Calu3 (cell line): ENCODE data around the gene DHX29. TPM values are rescaled to one million over a fixed set of nuclear protein-coding genes. Genes with fewer than 3 reads are reported as not detected.

Experiments
- BruUV-seq: library from RNA; stranded (reverse); fragments of 400-500 nt; replicated peaks from 2 replicates; lab custom pipeline; 2021; lab: Mats Ljungman, UMichigan
- CTCF ChIA-PET: fragments of 300-600 bp; sonication (Branson Sonifier 250); formaldehyde crosslinking; loops from one replicate; lab custom pipeline; 2022; ENCODE audit warnings: antibody characterized with exemption; lab: Charles Lee
- DNase-seq: peaks from one replicate; pipeline ENCODE4 v3.0.0; 2022
- H3K27ac Mint-ChIP-seq: one replicate; pipeline ENCODE4 v1.8.0; 2022; ENCODE audit warnings: mixed read lengths; ENCODE audit not compliant: unreplicated experiment
- H3K27me3 Mint-ChIP-seq: one replicate; pipeline ENCODE4 v1.8.0; 2022; ENCODE audit warnings: mixed read lengths; ENCODE audit not compliant: unreplicated experiment
- H3K36me3 Mint-ChIP-seq: one replicate; pipeline ENCODE4 v1.8.0; 2022; ENCODE audit warnings: mild to moderate bottlenecking, moderate library complexity, mixed read lengths; ENCODE audit not compliant: insufficient read depth, unreplicated experiment
- H3K4me1 Mint-ChIP-seq: one replicate; pipeline ENCODE4 v1.8.0; 2022; ENCODE audit warnings: mild to moderate bottlenecking, low read depth, mixed read lengths; ENCODE audit not compliant: unreplicated experiment
- H3K4me3 Mint-ChIP-seq: one replicate; pipeline ENCODE4 v1.8.0; 2022; ENCODE audit warnings: mild to moderate bottlenecking, low read depth, moderate library complexity, mixed read lengths; ENCODE audit not compliant: unreplicated experiment
- H3K9me3 Mint-ChIP-seq: one replicate; pipeline ENCODE4 v1.8.0; 2022; ENCODE audit warnings: low read depth, mixed read lengths; ENCODE audit not compliant: unreplicated experiment
- CTCF ChIP-seq: fragments of 200-600 bp; IDR thresholded peaks from one replicate; pipeline ENCODE4 v1.8.0; 2022; ENCODE audit warnings: antibody characterized with exemption; ENCODE audit not compliant: unreplicated experiment
- intact Hi-C: fragments of 100-400 bp; cut with micrococcal nuclease; formaldehyde crosslinking; loops from one replicate; pipeline ENCODE4 v1.10.0; 2022; ENCODE audit not compliant: unreplicated experiment
- total RNA-seq: library from RNA; stranded (reverse); gene quantifications from 2 replicates; pipeline ENCODE4 v1.2.3, GENCODE V29; 2022

Gene DHX29
- total RNA-seq, 1 experiment from 2014 or later = 17.2 TPM

GRCh38 chr5:55316289-55316688 lies 8.8 kb upstream of the DHX29 start:
- Mint-ChIP-seq H3K4me1 (peaks cover 15% of the 10 kb centered on the region), H3K9me3 (no peaks in the 10 kb centered on the region), H3K27ac (no peak overlapping the region), H3K27me3 (no peaks in the 10 kb centered on the region), H3K36me3 (no peaks in the 10 kb centered on the region), H3K4me3 (no peak overlapping the region)
- no TSS peak for BruUV-seq
- TF ChIP-seq CTCF = no peak
- DNase-seq = no peak
- CTCF ChIA-PET = interaction anchor here (0.6 kb wide), 1 partner anchor 105 kb away, joined by 3 read pairs; no protein-coding TSS in a partner anchor
- intact Hi-C loops = no loop called here

GRCh38 chr5:55313870-55314617 lies 6.5 kb upstream of the DHX29 start:
- CTCF ChIA-PET = no interaction called here
- Mint-ChIP-seq H3K9me3 (no peaks in the 10 kb centered on the region), H3K27me3 (no peaks in the 10 kb centered on the region), H3K4me3 (no peak overlapping the region), H3K4me1 (peaks cover 18% of the 10 kb centered on the region), H3K27ac (no peak overlapping the region), H3K36me3 (no peaks in the 10 kb centered on the region)
- intact Hi-C loops = no loop called here
- no peak for TF ChIP-seq CTCF
- no peak for DNase-seq
- no TSS peak for BruUV-seq

- peak; percentile 4 for DNase-seq
- no peaks in the 10 kb centered on the region for H3K36me3 Mint-ChIP-seq
- no peak overlapping the region for H3K4me3 Mint-ChIP-seq
- intact Hi-C loops = loop anchor here (5.0 kb wide), 2 partner anchors 76 to 131 kb away; partner anchors contain the start of gene CCNO
- H3K9me3 Mint-ChIP-seq = no peaks in the 10 kb centered on the region
- BruUV-seq = TSS peak; percentile 66
- no peak for TF ChIP-seq CTCF
- peaks cover 19% of the 10 kb centered on the region for H3K4me1 Mint-ChIP-seq
- CTCF ChIA-PET = interaction anchor here (0.9 to 1.8 kb wide), 4 partner anchors 74 to 370 kb away, joined by 3 read pairs; partner anchors contain the start of gene MCIDAS
- no peaks in the 10 kb centered on the region for H3K27me3 Mint-ChIP-seq
- no peak overlapping the region for H3K27ac Mint-ChIP-seq
These were observed 851 bp upstream of the DHX29 start for GRCh38 chr5:55308254-55308836.

- H3K27ac Mint-ChIP-seq = no peak overlapping the region
- DNase-seq = no peak
- intact Hi-C loops = loop anchor here (5.0 kb wide), 2 partner anchors 75 to 130 kb away; partner anchors contain the start of gene CCNO
- BruUV-seq = TSS peak; percentile 52
- no peak for TF ChIP-seq CTCF
- CTCF ChIA-PET = interaction anchor here (0.6 to 1.8 kb wide), 6 partner anchors 66 to 1613 kb away, joined by 3 to 4 read pairs (median 3); no protein-coding TSS in a partner anchor
- H3K27me3 Mint-ChIP-seq = no peaks in the 10 kb centered on the region
- no peaks in the 10 kb centered on the region for H3K9me3 Mint-ChIP-seq
- H3K4me3 Mint-ChIP-seq = no peak overlapping the region
- H3K4me1 Mint-ChIP-seq = peaks cover 22% of the 10 kb centered on the region
- no peaks in the 10 kb centered on the region for H3K36me3 Mint-ChIP-seq
These were observed 682 bp downstream of the DHX29 start for GRCh38 chr5:55306641-55307382.
